HG02870 (cell line): ENCODE results near the gene TPM4.

Experiments used
- ATAC-seq: cut with Tn5 transposase; IDR thresholded peaks from one replicate; pipeline ENCODE4 v1.9.1; 2021; ENCODE audit warnings: mild to moderate bottlenecking, moderate library complexity; ENCODE audit not compliant: unreplicated experiment

The TPM4 gene

GRCh38 chr19:16121967-16122366 lies 45.7 kb downstream of the TPM4 start:
- no peak for ATAC-seq

GRCh38 chr19:16124953-16125352 lies 48.7 kb downstream of the TPM4 start:
- ATAC-seq, result no peak

GRCh38 chr19:16125737-16126495 lies 49.6 kb downstream of the TPM4 start:
- ATAC-seq, result no peak

- ATAC-seq, result no peak
These were observed 50.8 kb downstream of the TPM4 start for GRCh38 chr19:16127080-16127479.

GRCh38 chr19:16127776-16128371 lies 51.6 kb downstream of the TPM4 start:
- no peak for ATAC-seq

- ATAC-seq, result no peak
These were observed 55.4 kb downstream of the TPM4 start for GRCh38 chr19:16131648-16132047.

- no peak for ATAC-seq
These were observed 57.5 kb downstream of the TPM4 start for GRCh38 chr19:16133818-16134217.

GRCh38 chr19:16134510-16134909 lies 58.2 kb downstream of the TPM4 start:
- no peak for ATAC-seq

GRCh38 chr19:16135430-16136127 lies 59.3 kb downstream of the TPM4 start:
- no peak for ATAC-seq

GRCh38 chr19:16136185-16136999 lies 60.1 kb downstream of the TPM4 start:
- no peak for ATAC-seq

- no peak for ATAC-seq
These were observed 63.5 kb downstream of the TPM4 start for GRCh38 chr19:16139752-16140151.

- no peak for ATAC-seq
These were observed 64.7 kb downstream of the TPM4 start for GRCh38 chr19:16141043-16141442.

GRCh38 chr19:16142032-16142580 lies 65.8 kb downstream of the TPM4 start:
- ATAC-seq, result no peak

- no peak for ATAC-seq
These were observed 67.3 kb downstream of the TPM4 start, which contains the start of gene HSH2D for GRCh38 chr19:16143399-16144215. Gene HSH2D (plus strand): TSS chr19:16143685. CDS start chr19:16148751, 5,066 bp downstream.

GRCh38 chr19:16144216-16144581 lies 67.9 kb downstream of the TPM4 start:
- no peak for ATAC-seq

GRCh38 chr19:16146112-16146511 lies 69.8 kb downstream of the TPM4 start:
- no peak for ATAC-seq

GRCh38 chr19:16148443-16149229 lies 72.3 kb downstream of the TPM4 start:
- no peak for ATAC-seq
